Keratinocyte (primary cell): ENCODE measurements around the gene CRIM1. TPM values are rescaled to one million over a fixed set of nuclear protein-coding genes. Genes with fewer than 3 reads are reported as not detected.

Experiments used
- DNase-seq: peaks from one replicate; pipeline ENCODE4 v3.0.0-alpha.2; 2011; ENCODE audit warnings: low read depth, missing footprints, low spot score
- FAIRE-seq: peaks from 2 replicates; lab custom pipeline; 2011; peaks lifted over from hg19 to GRCh38; lab: Jason Lieb, UNC
- H2AFZ ChIP-seq: 2 replicates; pipeline ENCODE4 v1.6.0; 2012; ENCODE audit warnings: low read length, control low read depth, inconsistent platforms; ENCODE audit not compliant: control insufficient read depth
- H3K27ac ChIP-seq: 2 replicates; pipeline ENCODE4 v1.5.1; 2011; ENCODE audit warnings: low read length; ENCODE audit not compliant: control insufficient read depth, insufficient read depth
- H3K27me3 ChIP-seq: 3 replicates; pipeline ENCODE4 v1.6.0; 2011; ENCODE audit warnings: low read length; ENCODE audit not compliant: control insufficient read depth, insufficient read depth; ENCODE audit errors: extremely low read depth
- H3K36me3 ChIP-seq, 2 experiments: 2 replicates in 1 of 2; 3 replicates in 1 of 2; pipeline ENCODE4 v1.5.1; 2011; ENCODE audit warnings: low read length in 2 of 2, mild to moderate bottlenecking in 1 of 2; ENCODE audit not compliant: control insufficient read depth in 2 of 2, insufficient read depth in 2 of 2; ENCODE audit errors: extremely low read depth in 1 of 2
- H3K4me1 ChIP-seq: 3 replicates; pipeline ENCODE4 v1.5.1; 2011; ENCODE audit warnings: low read length; ENCODE audit not compliant: control insufficient read depth, insufficient read depth; ENCODE audit errors: extremely low read depth
- H3K4me2 ChIP-seq: 3 replicates; pipeline ENCODE4 v1.6.0; 2011; ENCODE audit warnings: low read depth, low read length; ENCODE audit not compliant: control insufficient read depth, insufficient read depth; ENCODE audit errors: extremely low read depth
- H3K4me3 ChIP-seq, 3 experiments: fragments of 200-600 bp in 1 of 3; sonication (generic) in 1 of 3; 2 replicates in 2 of 3; 3 replicates in 1 of 3; pipeline ENCODE4 v1.5.1; 2011 to 2016; ENCODE audit warnings: low read length in 3 of 3, mild to moderate bottlenecking in 3 of 3, control low read depth in 2 of 3, inconsistent platforms in 1 of 3, low read depth in 1 of 3, mixed read lengths in 1 of 3, mixed run types in 1 of 3, moderate library complexity in 1 of 3; ENCODE audit not compliant: control insufficient read depth in 2 of 3, insufficient read depth in 2 of 3; ENCODE audit errors: extremely low read depth in 1 of 3
- H3K79me2 ChIP-seq: 2 replicates; pipeline ENCODE4 v1.6.0; 2012; ENCODE audit warnings: low read length; ENCODE audit not compliant: control insufficient read depth, insufficient read depth
- H3K9ac ChIP-seq: 3 replicates; pipeline ENCODE4 v1.6.0; 2011; ENCODE audit warnings: low read length; ENCODE audit not compliant: control insufficient read depth, insufficient read depth; ENCODE audit errors: extremely low read depth
- H3K9me1 ChIP-seq: 3 replicates; pipeline ENCODE4 v1.6.0; 2011; ENCODE audit warnings: low read length; ENCODE audit not compliant: control insufficient read depth, insufficient read depth; ENCODE audit errors: extremely low read depth
- H3K9me3 ChIP-seq: 2 replicates; pipeline ENCODE4 v1.5.1; 2012; ENCODE audit warnings: low read depth, low read length; ENCODE audit not compliant: control insufficient read depth
- H4K20me1 ChIP-seq: 3 replicates; pipeline ENCODE4 v1.6.0; 2011; ENCODE audit warnings: low read length; ENCODE audit not compliant: control insufficient read depth, insufficient read depth; ENCODE audit errors: extremely low read depth
- EZH2 ChIP-seq: IDR thresholded peaks from one replicate; pipeline ENCODE4 v1.6.1; 2012; ENCODE audit warnings: inconsistent platforms, mild to moderate bottlenecking, low read length, moderate library complexity
- dilution Hi-C: fragments of 300-500 bp; cut with MboI; formaldehyde crosslinking; loops from one replicate; pipeline ENCODE4 v1.7.0; 2020; ENCODE audit warnings: low sequenced_read_pairs; ENCODE audit not compliant: extremely low pct_ligation_motif_present
- polyA plus RNA-seq, 5 experiments: library from polyadenylated mRNA; depleted of rRNA in 3 of 5; stranded (reverse) in 3 of 5; stranded (forward) in 1 of 5; unstranded in 1 of 5; fragments of >200 nt; gene quantifications; 1 replicate in 1 of 5; 2 replicates in 3 of 5; 3 replicates in 1 of 5; pipeline versions ENCODE4 v1.2.1 to v1.2.3, GENCODE V29; 2011 to 2012; ENCODE audit warnings: missing spikeins in 2 of 5, low read depth in 1 of 5, low replicate concordance in 1 of 5
- TF ChIP-seq, protein P1 (sequence below), 3 experiments: IDR thresholded peaks in 1 of 3; conservative IDR thresholded peaks in 1 of 3; optimal IDR thresholded peaks in 1 of 3; 2 replicates in 2 of 3; 3 replicates in 1 of 3; pipeline versions ENCODE3 to v1.5.1; 2011; ENCODE audit warnings: low read length in 3 of 3, mild to moderate bottlenecking in 3 of 3, moderate library complexity in 2 of 3, control low read depth in 1 of 3, inconsistent platforms in 1 of 3; ENCODE audit not compliant: insufficient read depth in 2 of 3; ENCODE audit errors: extremely low read depth in 1 of 3

Gene CRIM1
- polyA plus RNA-seq, 1 donor (not counting 4 experiments of a cell fraction or from before 2014, with no cell fraction given): 98.3 TPM

DNA sequence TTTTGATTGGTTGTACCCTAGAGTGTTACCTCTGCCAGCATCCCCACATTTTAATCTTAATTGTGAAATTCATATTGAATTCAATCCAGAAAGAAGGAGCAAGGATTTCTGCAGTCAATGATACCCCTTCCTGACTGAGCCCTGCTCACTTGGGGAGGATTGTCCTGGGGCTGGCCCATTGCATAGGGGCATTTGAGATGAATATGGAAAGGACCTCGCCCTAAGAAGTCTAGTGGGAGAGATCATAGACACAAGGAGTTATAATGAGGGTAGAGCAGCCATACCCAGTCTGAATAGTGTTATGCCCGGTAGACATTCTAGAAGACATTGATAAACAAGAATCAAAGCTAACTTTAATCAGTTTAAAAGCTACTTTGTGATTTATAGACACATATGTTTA lies 53.8 kb downstream of the CRIM1 start:
- TF ChIP-seq, protein P1, sequence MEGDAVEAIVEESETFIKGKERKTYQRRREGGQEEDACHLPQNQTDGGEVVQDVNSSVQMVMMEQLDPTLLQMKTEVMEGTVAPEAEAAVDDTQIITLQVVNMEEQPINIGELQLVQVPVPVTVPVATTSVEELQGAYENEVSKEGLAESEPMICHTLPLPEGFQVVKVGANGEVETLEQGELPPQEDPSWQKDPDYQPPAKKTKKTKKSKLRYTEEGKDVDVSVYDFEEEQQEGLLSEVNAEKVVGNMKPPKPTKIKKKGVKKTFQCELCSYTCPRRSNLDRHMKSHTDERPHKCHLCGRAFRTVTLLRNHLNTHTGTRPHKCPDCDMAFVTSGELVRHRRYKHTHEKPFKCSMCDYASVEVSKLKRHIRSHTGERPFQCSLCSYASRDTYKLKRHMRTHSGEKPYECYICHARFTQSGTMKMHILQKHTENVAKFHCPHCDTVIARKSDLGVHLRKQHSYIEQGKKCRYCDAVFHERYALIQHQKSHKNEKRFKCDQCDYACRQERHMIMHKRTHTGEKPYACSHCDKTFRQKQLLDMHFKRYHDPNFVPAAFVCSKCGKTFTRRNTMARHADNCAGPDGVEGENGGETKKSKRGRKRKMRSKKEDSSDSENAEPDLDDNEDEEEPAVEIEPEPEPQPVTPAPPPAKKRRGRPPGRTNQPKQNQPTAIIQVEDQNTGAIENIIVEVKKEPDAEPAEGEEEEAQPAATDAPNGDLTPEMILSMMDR (optimal IDR thresholded peaks at IDR 0.05 in 1 of 3, IDR thresholded peaks at IDR 0.05 in 1 of 3, conservative IDR thresholded peaks at IDR 0.05 in 1 of 3; ENCODE audit: extremely low read depth in 1 of 3, insufficient read depth in 2 of 3, low read length in 3 of 3): no peak
- no peak for TF ChIP-seq EZH2
- H3K4me3 ChIP-seq: no peak overlapping the region
- H3K9me1 ChIP-seq: no peaks in the 10 kb centered on the region
- no peaks in the 10 kb centered on the region for H3K27me3 ChIP-seq
- no peak overlapping the region for H3K27ac ChIP-seq
- no peaks in the 10 kb centered on the region for H3K9me3 ChIP-seq
- dilution Hi-C loops: no loop called here
- peaks cover 29% of the 10 kb centered on the region for H3K4me1 ChIP-seq
- H3K9ac ChIP-seq: no peak overlapping the region
- FAIRE-seq (no peak), DNase-seq (no peak)
- no peak overlapping the region for H3K4me2 ChIP-seq
- H3K79me2 ChIP-seq: peaks cover 93% of the 10 kb centered on the region
- no peak overlapping the region for H2AFZ ChIP-seq
- no peaks in the 10 kb centered on the region for H4K20me1 ChIP-seq
- H3K36me3 ChIP-seq: peaks cover 6 to 17% of the 10 kb centered on the region in 2 experiments

DNA sequence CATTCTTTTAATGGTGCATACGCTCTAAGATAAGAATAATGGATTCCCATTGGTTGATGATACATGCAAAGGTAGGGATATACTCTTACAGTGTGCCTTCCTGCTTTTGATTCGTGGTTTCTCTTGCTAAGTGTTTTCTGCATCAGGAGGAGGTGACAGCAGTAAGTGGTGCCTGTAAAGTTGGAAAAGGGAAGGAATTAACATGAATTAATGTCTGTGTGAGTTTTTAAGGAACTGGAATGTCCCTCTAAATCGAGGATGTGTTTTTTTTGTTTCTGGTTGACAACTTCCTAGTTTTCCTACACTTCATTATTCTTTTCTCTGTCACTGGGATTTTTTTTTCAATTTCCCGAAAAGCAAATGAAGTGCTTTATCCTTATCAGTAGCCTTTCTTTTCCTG lies 54.4 kb downstream of the CRIM1 start:
- no peaks in the 10 kb centered on the region for H3K9me3 ChIP-seq
- no peak overlapping the region for H3K27ac ChIP-seq
- no peak overlapping the region for H2AFZ ChIP-seq
- peaks cover 94% of the 10 kb centered on the region for H3K79me2 ChIP-seq
- DNase-seq: no peak
- H4K20me1 ChIP-seq: no peaks in the 10 kb centered on the region
- TF ChIP-seq EZH2: no peak
- TF ChIP-seq, protein P1 (optimal IDR thresholded peaks at IDR 0.05 in 1 of 3, IDR thresholded peaks at IDR 0.05 in 1 of 3, conservative IDR thresholded peaks at IDR 0.05 in 1 of 3; ENCODE audit: extremely low read depth in 1 of 3, insufficient read depth in 2 of 3, low read length in 3 of 3): no peak
- H3K4me3 ChIP-seq: no peak overlapping the region
- H3K9me1 ChIP-seq: no peaks in the 10 kb centered on the region
- no peak overlapping the region for H3K9ac ChIP-seq
- no peaks in the 10 kb centered on the region for H3K27me3 ChIP-seq
- H3K4me2 ChIP-seq: no peak overlapping the region
- dilution Hi-C loops: no loop called here
- peaks cover 6 to 19% of the 10 kb centered on the region in 2 experiments for H3K36me3 ChIP-seq
- peaks cover 23% of the 10 kb centered on the region for H3K4me1 ChIP-seq
- FAIRE-seq: no peak
